KBM-7 (cell line): Measurements from ENCODE around the gene HES3.
"Not testable (repeated sequence)": the region's sequence is repeated elsewhere in the genome, so short reads cannot be mapped to it uniquely, and the experiment has no call there.

ENCODE experiments used
- DNase-seq: peaks from one replicate; pipeline ENCODE4 v3.0.0-alpha.2; 2015
- in situ Hi-C: fragments of 300-500 bp; cut with MboI; formaldehyde crosslinking; loops from 2 replicates; pipeline ENCODE4 v1.14.3; 2020; ENCODE audit warnings: low sequenced_read_pairs, low pct_unique_long_range_greater_than_20kb, mixed read lengths

Gene HES3

DNA sequence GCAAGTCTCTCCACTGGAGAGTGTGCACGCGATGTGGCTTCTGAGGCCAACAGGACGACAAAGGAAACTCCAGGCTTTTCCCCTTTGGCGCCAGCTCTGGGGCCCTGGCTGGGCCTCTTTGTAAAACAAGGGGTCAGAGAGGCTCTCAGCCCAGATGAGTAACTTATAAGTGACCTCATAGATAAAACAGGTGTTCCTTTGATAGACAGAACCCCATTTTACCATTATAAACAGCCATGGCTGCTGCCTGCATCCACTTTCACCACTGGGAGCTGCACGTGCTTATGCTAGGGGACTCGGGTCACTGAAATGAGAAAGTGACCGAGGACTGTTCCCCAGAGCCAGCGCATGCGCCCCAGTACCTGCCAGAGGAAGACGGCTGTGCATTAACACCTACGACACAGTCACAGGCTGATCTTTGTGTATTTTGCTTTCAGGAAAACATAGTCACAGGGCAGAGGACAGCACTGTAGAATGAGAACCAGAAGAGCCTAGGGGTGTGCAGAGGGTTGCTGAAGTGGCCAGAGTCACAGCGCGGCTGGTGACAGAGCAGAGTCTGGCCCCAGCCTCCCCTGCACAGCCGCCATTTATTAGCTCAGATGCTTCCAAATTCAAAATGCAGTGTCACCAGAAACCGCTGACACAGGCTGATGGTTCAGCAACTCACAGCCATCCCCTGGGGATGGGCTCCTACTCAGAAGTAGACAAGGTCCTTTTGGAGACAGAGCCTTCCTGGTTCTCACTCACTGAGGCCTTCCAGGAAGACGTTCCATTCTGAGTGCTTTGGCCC, 25.4 kb upstream of the HES3 start:
- in situ Hi-C loops, result no loop called here
- no peak for DNase-seq

DNA sequence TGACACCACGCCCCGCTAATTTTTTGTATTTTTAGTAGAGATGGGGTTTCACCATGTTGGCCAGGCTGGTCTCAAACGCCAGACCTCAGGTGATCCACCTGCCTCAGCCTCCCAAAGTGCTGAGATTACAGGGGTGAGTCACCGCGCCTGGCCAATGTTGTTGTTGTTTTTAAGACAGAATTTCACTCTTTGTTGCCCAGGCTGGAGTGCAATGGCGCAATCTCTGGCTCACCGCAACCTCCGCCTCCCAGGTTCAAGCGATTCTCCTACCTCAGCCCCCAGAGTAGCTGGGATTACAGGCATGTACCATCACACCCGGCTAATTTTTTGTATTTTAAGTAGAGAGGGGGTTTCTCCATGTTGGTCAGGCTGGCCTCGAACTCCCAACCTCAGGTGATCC, 24.3 kb upstream of the HES3 start:
- in situ Hi-C loops, DNase-seq: not testable (repeated sequence)

DNA sequence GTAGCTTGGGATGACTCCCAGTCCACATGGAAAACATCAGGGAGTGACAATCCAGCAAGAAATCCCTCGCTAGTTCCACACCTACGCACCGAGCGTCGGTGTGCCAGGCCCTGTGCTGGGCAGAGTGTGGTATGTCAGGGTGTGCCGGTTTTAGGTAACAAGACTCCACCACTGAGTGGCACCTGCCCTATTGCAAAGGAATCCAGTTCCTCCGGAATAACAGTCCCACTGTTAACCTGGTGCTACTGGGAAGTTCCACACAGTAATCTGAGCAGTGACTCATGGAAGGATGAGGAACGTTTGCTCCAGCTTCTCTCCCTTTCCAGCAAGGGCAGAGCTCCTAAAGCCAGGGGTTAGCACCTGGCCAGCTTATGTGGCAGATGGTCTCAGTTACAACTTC, 23.7 kb upstream of the HES3 start:
- in situ Hi-C loops, result no loop called here
- no peak for DNase-seq

DNA sequence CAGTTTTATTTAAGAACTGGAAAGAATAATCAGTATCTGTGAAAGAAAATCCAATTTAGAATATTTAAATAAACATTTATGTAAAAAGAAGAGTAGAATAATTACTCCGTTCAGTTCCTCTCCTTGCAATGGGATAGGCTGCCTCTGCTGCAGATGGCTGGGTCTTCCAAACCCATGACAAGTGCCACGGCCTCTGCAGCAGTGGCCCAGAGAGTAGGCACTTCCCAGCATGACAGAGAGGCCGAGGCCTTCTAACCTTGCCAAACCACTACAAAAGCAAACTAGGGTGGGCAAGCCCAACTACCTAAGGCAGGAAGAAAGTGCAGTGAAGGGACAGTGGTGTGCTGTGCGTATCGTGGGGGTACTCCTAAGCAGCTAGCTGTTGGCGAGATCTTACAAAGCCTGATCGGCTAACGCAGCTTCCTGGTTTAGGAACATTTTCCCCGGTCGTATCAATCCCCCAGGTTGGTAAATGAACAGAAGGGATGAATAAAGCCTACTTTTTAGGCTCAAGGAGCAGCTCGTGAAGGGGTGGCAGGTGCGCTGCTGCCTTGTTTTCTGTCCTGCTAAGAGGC, 22.7 kb upstream of the HES3 start:
- DNase-seq, result no peak
- in situ Hi-C loops, result no loop called here

DNA sequence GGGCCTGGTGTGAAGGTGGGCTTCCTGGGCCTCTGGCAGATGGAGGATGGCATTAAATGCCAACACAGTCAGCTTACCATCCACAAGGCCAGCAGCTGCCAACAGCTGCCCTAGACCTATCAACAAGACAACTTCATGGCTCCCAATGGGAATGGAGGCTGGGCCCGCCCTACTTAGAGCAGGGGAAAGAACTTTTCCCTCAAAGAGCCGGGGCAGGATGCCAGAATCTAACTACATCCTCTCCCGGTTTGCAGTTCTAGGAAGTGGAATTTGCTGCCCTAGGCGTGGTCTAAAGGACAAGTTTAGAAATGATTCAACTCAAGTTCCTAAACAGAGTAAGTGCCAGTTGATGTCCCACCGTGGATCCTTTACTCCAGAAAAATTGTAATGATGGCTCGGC, 21.3 kb upstream of the HES3 start:
- DNase-seq, result no peak
- in situ Hi-C loops, result no loop called here

DNA sequence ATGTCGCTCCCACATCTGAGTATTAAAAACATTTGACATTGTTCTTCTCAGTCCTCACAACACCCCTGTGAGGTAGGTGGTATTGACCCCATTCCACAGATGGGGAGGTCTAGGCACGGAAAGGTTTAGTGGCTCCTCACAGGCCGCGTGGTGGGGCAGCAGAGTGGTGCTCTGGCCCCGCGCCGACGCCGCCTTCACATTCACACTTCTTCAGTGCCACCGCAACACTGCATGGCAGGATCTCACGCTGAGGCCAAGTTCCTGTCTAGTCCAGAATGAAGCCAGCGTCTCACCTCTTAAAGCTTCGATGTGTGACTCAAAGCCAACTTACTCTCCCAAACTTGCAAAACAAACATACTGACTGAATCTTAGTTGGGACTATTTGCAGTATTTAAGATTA, 20.4 kb upstream of the HES3 start:
- no peak for DNase-seq
- in situ Hi-C loops, result no loop called here

DNA sequence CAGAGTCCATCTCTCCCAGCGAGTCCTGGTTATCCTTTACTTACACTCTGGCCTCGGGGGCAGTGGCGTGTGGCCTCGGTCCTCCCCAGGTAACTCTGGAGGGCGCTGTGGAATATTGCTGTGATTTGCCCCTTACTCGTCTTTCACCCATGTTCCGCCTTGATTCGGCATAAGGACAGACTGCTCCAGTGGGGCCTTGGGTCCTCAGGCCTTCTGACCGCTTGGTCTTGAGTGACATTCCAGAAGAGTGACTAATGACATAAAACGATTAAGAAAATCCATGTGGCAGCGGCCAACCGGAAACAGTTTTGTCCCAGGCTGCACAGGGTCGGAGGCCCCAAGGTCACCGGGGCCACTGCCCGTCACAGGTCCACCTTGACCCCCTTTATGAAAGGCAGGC, 19.3 kb upstream of the HES3 start:
- no peak for DNase-seq
- in situ Hi-C loops, result no loop called here

DNA sequence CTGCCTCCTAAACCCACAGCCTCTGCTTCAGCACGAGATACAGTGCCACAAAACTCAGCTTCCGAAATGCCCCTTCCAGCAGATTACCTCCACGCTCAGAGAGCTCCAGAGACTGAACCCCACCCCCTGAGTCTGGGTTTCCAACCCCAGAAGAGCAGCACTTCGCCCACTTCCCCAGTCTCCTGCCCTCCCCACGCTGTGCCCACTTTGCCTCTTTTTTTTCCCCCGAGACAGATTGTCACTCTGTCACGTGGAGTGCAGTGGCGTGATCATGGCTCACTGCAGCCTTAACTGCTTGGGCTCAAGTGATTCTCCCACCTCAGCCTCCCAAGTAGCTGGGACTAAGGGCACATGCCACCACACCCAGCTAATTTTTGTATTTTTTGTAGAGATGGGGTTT, 18.3 kb upstream of the HES3 start:
- in situ Hi-C loops, result no loop called here
- DNase-seq, result no peak

DNA sequence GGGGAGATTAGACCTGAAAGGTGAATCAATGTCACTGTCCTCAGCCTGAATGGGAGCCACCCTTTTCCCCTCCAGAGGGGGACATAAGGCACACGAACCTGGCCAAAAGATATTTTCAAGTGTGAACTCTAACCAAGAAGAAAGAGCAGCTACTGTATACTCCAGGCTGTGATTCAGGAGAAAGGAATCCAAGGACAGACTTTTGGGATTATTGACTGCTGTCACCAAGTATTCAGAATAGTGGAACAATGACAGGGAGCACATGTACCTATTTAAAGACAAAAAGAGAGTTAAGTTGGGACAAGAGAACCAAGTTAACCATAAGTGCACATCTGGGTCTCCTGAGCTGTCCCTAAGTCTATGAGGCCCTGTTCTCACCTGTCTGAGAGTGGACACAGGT, 10.6 kb upstream of the HES3 start:
- DNase-seq, result no peak

DNA sequence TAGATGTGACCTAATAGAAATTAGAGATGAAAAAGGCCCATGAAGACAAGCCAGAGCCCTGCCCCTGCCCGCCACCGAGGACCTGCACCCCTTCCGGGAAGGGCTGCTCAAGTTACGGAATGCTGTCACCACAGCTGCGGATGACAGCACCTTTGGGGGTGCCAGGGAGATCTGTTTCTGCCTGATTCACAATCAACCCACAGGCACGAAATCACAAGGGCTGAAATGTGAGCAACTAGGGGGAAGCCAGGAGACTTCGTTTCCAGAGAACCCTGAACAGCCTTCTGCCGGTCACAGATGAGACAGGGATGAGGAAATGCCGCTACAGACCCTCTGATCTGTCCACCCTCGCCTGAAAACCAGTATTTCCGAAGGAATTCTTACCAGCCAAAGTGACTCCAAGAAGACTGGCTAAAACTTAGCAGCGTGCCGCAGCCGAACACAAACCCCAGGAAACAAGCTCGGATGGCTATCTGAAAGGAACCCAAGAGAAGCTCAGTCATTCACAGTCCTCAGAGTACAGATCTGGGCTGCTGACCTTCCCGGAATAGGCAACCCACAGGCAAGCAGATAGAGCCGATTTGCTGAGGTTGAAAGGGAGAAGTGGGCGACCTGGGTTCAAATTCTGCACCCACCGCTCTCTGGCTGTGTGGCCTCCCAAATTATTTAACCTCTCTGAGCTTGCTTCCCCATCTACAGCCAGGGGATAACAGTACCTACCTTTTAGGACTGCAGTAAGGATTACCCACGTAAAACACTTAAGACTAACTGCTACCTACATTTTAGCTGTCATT, 9.3 kb upstream of the HES3 start:
- in situ Hi-C loops, result no loop called here

More for the DNA sequence above, 10.6 kb upstream of the HES3 start:
- in situ Hi-C loops, result no loop called here

DNA sequence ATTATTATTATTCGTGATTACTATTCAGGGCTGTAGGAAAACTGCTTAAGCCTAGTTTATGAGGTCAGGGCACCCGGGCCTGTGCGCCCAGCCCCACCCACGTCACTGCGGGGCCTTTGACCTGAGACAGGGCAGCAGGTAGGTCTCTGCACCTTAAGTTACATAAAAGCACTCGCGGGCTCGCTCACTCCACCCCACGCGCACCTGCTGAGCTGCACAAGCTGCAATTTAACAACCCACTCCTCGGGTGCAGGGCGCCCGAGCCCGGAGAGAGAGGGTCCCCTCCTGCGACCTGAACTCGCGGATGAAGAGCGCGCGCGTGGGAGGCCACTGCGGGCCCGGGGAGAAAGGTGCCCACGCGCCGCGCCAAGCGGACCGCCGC, 8.7 kb upstream of the HES3 start:
- in situ Hi-C loops, result no loop called here

More for the DNA sequence above, 9.3 kb upstream of the HES3 start:
- no peak for DNase-seq

DNA sequence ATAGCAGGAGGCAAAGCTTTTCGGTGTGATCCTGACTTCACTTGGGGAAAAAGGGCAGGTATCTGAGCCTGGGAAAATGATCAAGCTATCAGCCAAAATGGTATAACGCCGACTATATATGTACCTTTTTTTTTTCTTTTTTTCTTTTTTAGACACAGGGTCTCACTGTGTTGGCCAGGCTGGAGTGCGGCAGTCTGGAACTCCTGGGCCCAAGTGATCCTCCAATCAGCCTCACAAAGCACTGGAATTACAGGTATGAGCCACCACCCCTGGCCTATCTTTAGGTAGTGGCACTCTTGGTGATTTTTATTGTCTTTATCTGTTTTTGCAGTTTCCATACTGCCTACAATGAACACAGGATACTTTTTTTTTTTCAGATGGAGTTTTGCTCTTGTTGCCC, 6.9 kb upstream of the HES3 start:
- in situ Hi-C loops, result no loop called here

More for the DNA sequence above, 8.7 kb upstream of the HES3 start:
- DNase-seq, result no peak

DNA sequence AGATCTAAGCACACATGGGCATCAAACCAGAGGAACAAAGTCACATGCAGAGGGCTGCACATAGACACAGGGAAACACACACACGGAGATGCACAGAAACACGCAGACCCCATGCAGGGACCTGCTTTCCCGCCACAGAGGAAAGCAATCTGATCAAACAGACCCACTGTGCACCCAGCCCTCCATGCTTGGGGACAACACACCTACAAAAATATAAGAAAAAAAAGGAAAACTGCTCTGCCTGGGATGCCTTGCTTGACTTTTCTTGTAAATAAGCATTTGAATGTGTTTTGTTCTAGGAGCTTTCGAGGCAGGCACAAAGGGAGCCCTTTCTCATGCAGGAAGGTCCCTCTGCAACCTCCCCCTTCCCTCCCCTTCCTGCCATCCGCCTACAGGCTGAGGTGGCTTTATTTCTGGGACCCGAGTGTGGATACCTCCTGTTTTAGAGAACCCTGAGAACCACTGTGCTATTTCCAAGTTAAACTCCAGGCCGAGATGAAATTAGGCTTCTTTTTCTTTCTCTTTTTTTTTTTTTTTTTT, 4.7 kb upstream of the HES3 start:
- in situ Hi-C loops, result no loop called here
- DNase-seq, result no peak

More for the DNA sequence above, 6.9 kb upstream of the HES3 start:
- no peak for DNase-seq

DNA sequence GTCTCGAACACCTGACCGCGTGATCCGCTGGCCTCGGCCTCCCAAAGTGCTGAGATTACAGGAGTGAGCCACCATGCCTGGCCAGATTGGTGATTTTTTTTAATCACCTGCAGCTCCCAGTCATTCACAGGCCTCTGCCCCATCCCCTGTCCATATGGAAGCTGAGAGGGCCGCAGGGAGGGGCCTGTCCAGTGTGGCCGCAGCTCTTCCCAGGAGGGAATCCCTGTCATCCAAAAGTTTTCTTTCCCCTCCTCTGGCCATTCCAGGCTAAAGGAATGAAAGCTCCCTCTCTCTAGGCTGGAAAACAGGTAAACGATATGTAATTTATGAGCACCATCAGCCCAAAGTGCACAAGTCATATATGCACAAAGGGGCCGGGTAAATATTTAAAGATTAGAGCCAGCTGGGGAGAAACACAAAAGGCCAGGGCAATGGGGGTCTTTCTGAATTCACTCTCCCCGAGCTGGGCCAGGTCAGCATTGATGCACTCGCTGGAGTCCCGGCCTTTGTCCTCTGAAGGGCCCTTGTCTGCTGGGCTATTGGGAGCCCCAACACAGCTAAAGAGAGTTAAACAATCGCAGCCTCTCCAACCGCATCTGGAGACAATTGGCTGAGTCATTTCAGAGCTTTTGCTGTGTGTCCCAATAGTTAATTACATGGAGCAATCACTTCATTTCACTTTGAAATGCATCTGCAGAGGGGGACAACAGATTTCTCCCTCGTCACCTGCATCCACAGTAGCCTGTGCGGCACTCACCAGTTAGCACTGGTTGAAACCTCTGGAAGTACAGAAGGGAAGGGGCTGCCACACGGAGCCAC, 3.8 kb upstream of the HES3 start:
- no peak for DNase-seq

DNA sequence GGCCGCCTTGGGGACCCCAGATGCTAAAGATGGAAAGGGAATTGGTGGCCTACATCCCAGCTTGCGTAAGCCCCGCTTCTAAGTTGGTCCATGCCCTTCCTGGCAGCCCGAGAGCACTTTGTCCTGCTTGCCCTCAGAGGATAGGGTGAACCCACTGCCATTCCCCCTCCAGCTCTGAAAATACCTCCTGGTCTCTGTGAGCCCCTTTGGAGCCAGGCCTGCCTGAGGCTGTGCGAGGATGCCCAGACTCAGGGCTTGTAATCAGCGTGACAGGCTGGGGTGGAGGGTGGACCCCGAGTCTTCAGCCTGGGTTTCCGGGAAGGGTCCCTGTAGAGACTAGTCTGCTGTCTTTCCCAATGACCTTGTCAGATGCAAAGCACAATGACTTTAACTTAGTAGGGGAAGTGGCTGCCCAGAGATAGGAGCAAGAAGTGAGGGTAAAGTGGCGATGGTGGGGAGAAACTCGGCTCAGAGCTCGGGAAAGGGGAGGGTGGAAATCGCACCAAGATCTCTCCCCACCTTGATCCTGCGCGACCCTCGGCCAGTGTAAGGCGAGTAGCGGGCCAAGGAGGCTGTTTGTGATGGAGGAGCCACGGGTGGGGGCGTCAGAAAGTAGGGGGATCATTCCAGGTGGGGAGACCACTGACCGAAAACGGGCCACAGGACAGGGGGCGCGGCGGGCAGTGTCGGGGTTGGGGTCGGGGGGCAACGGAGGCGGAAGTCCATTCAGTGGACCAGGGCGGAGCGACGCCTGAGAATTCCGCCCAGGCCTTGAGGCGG, 2.7 kb upstream of the HES3 start:
- DNase-seq, result no peak
- in situ Hi-C loops, result loop anchor here (10.0 kb wide), 1 partner anchor 164 kb away; no protein-coding TSS in a partner anchor

More for the DNA sequence above, 3.8 kb upstream of the HES3 start:
- in situ Hi-C loops, result loop anchor here (10.0 kb wide), 1 partner anchor 165 kb away; no protein-coding TSS in a partner anchor

DNA sequence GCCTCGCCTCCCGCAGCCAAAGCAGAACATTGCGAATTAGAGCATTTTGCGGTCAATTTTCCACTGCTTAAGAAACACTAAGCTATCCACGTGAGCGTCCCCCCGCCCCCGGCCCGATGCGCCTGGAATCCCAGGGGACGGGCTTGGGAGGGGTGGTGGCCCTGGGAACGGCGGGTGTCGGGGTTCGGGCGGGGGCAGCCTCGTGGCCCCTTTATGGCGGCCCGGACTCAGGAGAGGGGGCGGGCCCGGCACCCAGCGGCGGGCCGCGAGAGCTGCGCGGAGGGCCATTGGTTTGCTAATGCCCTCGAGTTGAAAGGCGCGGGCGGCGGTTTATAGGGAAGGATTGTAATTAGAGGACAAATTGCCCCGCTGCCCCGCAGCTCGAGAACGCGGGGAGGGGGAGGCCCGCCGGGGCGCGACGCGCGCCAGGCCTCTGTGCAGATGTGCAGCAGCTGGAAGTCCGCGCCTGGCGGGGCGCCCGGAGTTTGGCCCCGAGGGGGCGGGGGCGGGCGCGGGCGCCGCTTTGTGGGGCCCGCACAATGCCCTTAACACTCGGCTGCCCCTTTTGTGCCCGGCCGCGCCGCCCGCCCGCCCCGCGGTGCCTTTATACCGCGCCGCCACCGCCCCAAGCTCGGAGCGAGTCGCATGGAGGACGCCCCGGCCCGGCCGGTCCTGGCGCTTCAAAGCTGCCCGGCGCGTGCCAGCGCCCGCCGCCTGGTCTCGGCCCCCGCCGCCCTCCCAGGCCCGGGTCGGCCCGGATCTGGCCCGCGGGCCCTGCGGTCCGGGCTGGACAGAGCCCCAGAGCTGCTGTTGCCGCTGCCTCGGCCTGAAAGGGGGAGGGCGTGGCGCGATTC, 1.9 kb upstream of the HES3 start:
- in situ Hi-C loops, result loop anchor here (10.0 kb wide), 1 partner anchor 163 kb away; no protein-coding TSS in a partner anchor

More for the DNA sequence above, 1.9 kb upstream of the HES3 start:
- no peak for DNase-seq
